ENCODE results near the gene CBY2. TPM values are rescaled to one million over a fixed set of nuclear protein-coding genes. Genes with fewer than 3 reads are reported as not detected.

Gene CBY2
- total RNA-seq, 1 experiment from 2014 or later, result not detected

GRCh38 chr13:45695198-45695730 is 6.9 kb upstream of the CBY2 start:
- no peaks in the 10 kb centered on the region for H3F3A ChIP-seq (ENCODE audit: low read length, unreplicated experiment)
- H3K9me3 ChIP-seq (ENCODE audit: low read length), result no peaks in the 10 kb centered on the region
- no peaks in the 10 kb centered on the region for H3K79me2 ChIP-seq (ENCODE audit: low read length)
- no peak overlapping the region for H2AFZ ChIP-seq (ENCODE audit: low read length)
- no TSS peak for BruUV-seq (replicated peaks)
- H4K20me1 ChIP-seq (ENCODE audit: low read length), result no peaks in the 10 kb centered on the region
- H3K9ac ChIP-seq (ENCODE audit: low read length), result no peak overlapping the region
- no peaks in the 10 kb centered on the region for H3K27me3 ChIP-seq (ENCODE audit: low read length)
- no peak overlapping the region for H3K4me2 ChIP-seq (ENCODE audit: low read length)
- ChIA-PET POLR2A (ENCODE audit: unreplicated experiment) (no interaction called here), CTCF (no interaction called here)
- no peaks in the 10 kb centered on the region for H3K4me1 ChIP-seq (ENCODE audit: insufficient read depth, low read length)
- intact Hi-C loops (cut with micrococcal nuclease), result no loop called here
- no peak overlapping the region for H3K27ac ChIP-seq (ENCODE audit: low read length)
- TF ChIP-seq EZH2phosphoT487 (IDR thresholded peaks at IDR 0.05; ENCODE audit: borderline replicate concordance, low read length), result no peak
- TF ChIP-seq, protein P1, sequence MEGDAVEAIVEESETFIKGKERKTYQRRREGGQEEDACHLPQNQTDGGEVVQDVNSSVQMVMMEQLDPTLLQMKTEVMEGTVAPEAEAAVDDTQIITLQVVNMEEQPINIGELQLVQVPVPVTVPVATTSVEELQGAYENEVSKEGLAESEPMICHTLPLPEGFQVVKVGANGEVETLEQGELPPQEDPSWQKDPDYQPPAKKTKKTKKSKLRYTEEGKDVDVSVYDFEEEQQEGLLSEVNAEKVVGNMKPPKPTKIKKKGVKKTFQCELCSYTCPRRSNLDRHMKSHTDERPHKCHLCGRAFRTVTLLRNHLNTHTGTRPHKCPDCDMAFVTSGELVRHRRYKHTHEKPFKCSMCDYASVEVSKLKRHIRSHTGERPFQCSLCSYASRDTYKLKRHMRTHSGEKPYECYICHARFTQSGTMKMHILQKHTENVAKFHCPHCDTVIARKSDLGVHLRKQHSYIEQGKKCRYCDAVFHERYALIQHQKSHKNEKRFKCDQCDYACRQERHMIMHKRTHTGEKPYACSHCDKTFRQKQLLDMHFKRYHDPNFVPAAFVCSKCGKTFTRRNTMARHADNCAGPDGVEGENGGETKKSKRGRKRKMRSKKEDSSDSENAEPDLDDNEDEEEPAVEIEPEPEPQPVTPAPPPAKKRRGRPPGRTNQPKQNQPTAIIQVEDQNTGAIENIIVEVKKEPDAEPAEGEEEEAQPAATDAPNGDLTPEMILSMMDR (conservative IDR thresholded peaks at IDR 0.05; ENCODE audit: low read depth, low read length), result no peak
- no peak for TF ChIP-seq EZH2 (IDR thresholded peaks at IDR 0.05; ENCODE audit: low read length, unreplicated experiment)
- no peak overlapping the region for H3K4me3 ChIP-seq (ENCODE audit: low read length)
- DNase-seq (no peak), ATAC-seq (no peak)
- H3K9me2 ChIP-seq (replicated peaks; ENCODE audit: low read length), result no peaks in the 10 kb centered on the region
- H3K36me3 ChIP-seq (ENCODE audit: low read depth, low read length), result no peaks in the 10 kb centered on the region

DNA sequence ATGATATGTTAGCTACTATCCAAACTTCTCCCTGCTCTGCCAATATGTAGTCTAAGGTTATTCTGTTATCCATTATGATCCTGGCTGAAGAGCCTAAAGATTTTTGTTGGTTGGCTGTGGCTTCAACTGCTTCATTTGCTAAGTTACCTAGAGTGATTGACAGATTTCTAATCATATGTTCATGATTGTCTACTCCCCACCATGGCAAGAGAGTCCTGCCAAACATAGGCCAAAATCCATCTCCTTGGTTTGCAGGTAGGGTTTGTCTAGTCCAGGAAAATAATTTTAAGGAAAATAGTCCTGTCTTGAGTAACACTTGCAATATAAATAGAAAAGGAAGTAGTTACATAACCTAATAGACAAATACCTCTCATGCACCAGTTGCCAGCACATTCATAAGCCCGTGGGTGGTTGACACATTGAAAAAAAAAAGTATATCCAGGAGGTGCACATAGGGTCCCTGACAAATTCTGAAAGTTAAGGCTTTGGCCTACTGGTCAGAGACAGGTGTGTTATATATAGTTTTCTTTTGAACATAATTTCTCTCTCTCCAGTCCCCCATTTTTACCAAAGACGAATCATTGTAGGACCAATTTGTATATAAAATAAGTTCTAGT is 5.4 kb upstream of the CBY2 start:
- TF ChIP-seq, protein P1 (conservative IDR thresholded peaks at IDR 0.05; ENCODE audit: low read depth, low read length), result no peak
- TF ChIP-seq EZH2phosphoT487 (IDR thresholded peaks at IDR 0.05; ENCODE audit: borderline replicate concordance, low read length) (no peak), EZH2 (IDR thresholded peaks at IDR 0.05; ENCODE audit: low read length, unreplicated experiment) (no peak)
- CTCF ChIA-PET, result no interaction called here
- Histone ChIP-seq H2AFZ (ENCODE audit: low read length) (no peak overlapping the region), H3K36me3 (ENCODE audit: low read depth, low read length) (no peaks in the 10 kb centered on the region), H3K4me1 (ENCODE audit: insufficient read depth, low read length) (no peaks in the 10 kb centered on the region), H3K79me2 (ENCODE audit: low read length) (no peaks in the 10 kb centered on the region), H3K4me2 (ENCODE audit: low read length) (no peak overlapping the region), H3F3A (ENCODE audit: low read length, unreplicated experiment) (no peaks in the 10 kb centered on the region), H3K27me3 (ENCODE audit: low read length) (no peaks in the 10 kb centered on the region), H3K9me2 (replicated peaks; ENCODE audit: low read length) (no peaks in the 10 kb centered on the region), H4K20me1 (ENCODE audit: low read length) (no peaks in the 10 kb centered on the region), H3K9me3 (ENCODE audit: low read length) (no peaks in the 10 kb centered on the region), H3K4me3 (ENCODE audit: low read length) (no peak overlapping the region), H3K27ac (ENCODE audit: low read length) (no peak overlapping the region), H3K9ac (ENCODE audit: low read length) (no peak overlapping the region)
- POLR2A ChIA-PET (ENCODE audit: unreplicated experiment), result no interaction called here
- ATAC-seq (no peak), DNase-seq (no peak)
- no TSS peak for BruUV-seq (replicated peaks)
- intact Hi-C loops (cut with micrococcal nuclease), result no loop called here
